CD4-positive, alpha-beta memory T cell (primary cell): ENCODE data around the gene MYB. TPM values are rescaled to one million over a fixed set of nuclear protein-coding genes. Genes with fewer than 3 reads are reported as not detected.

Experiments
- CTCF ChIA-PET: fragments of 350-600 bp; sonication (Branson Sonifier 250); formaldehyde crosslinking; loops from one replicate; lab custom pipeline; 2021; ENCODE audit warnings: inconsistent platforms; ENCODE audit not compliant: partially characterized antibody; lab: Charles Lee
- POLR2A ChIA-PET: fragments of 350-600 bp; sonication (Branson Sonifier 250); formaldehyde crosslinking; loops from one replicate; lab custom pipeline; 2021; ENCODE audit not compliant: partially characterized antibody; lab: Charles Lee
- DNase-seq, 5 donors: peaks; one replicate each; pipeline versions ENCODE4 v3.0.0 to v3.0.0-alpha.2; 2020 to 2022; ENCODE audit warnings: mixed read lengths in 1 of 5
- H3K27ac ChIP-seq: one replicate; pipeline ENCODE4 v1.7.0; 2013; ENCODE audit warnings: low read depth, low read length
- H3K27me3 ChIP-seq: 2 replicates; pipeline ENCODE4 v1.7.0; 2013; ENCODE audit warnings: mild to moderate bottlenecking, low read length, moderate library complexity; ENCODE audit not compliant: insufficient read depth
- H3K36me3 ChIP-seq: 2 replicates; pipeline ENCODE4 v1.7.0; 2013; ENCODE audit warnings: mild to moderate bottlenecking, low read length, moderate library complexity; ENCODE audit not compliant: insufficient read depth
- H3K4me1 ChIP-seq: 2 replicates; pipeline ENCODE4 v1.7.0; 2013; ENCODE audit warnings: mild to moderate bottlenecking, low read length, moderate library complexity; ENCODE audit not compliant: insufficient read depth
- H3K4me3 ChIP-seq, 2 donors: one replicate each; pipeline ENCODE4 v1.7.0; 2013; ENCODE audit warnings: low read length in 2 of 2, mild to moderate bottlenecking in 1 of 2
- H3K9me3 ChIP-seq, 2 donors: one replicate each; pipeline ENCODE4 v1.7.0; 2013; ENCODE audit warnings: low read length in 2 of 2, control low read depth in 1 of 2; ENCODE audit not compliant: control insufficient read depth in 1 of 2
- H3K27ac Mint-ChIP-seq, 7 donors: one replicate each; pipeline ENCODE4 v1.8.0; 2020 to 2021; ENCODE audit warnings: mixed read lengths in 7 of 7, mild to moderate bottlenecking in 6 of 7, inconsistent platforms in 3 of 7, moderate library complexity in 3 of 7
- H3K27me3 Mint-ChIP-seq, 2 donors: one replicate each; pipeline ENCODE4 v1.8.0; 2020 to 2021; ENCODE audit warnings: mixed read lengths in 2 of 2
- H3K36me3 Mint-ChIP-seq, 2 donors: one replicate each; pipeline ENCODE4 v1.8.0; 2020 to 2021; ENCODE audit warnings: mixed read lengths in 2 of 2, inconsistent platforms in 1 of 2, mild to moderate bottlenecking in 1 of 2
- H3K4me1 Mint-ChIP-seq, 4 donors: one replicate each; pipeline ENCODE4 v1.8.0; 2020 to 2021; ENCODE audit warnings: mixed read lengths in 4 of 4, mild to moderate bottlenecking in 1 of 4
- H3K4me3 Mint-ChIP-seq, 8 donors: one replicate each; pipeline ENCODE4 v1.8.0; 2020 to 2021; ENCODE audit warnings: mixed read lengths in 8 of 8, mild to moderate bottlenecking in 7 of 8, moderate library complexity in 6 of 8, inconsistent platforms in 3 of 8
- H3K9me3 Mint-ChIP-seq, 8 donors: one replicate each; pipeline ENCODE4 v1.8.0; 2020 to 2021; ENCODE audit warnings: mixed read lengths in 8 of 8, mild to moderate bottlenecking in 5 of 8, inconsistent platforms in 3 of 8, moderate library complexity in 1 of 8
- intact Hi-C: fragments of 100-400 bp; cut with micrococcal nuclease; formaldehyde crosslinking; loops from one replicate; pipeline ENCODE4 v1.15.1; 2023
- polyA plus RNA-seq, 2 donors: library from polyadenylated mRNA; unstranded; fragments of 300-500 nt; fragmentation: Illumina TruSeq; gene quantifications; one replicate each; pipeline ENCODE4 v1.2.3, GENCODE V29; 2021
- total RNA-seq, 2 experiments: library from RNA; stranded (reverse); gene quantifications; one replicate each; pipeline ENCODE4 v1.2.3, GENCODE V29; 2021

Gene MYB
- total and polyA plus RNA-seq, 4 experiments from 2014 or later: 0.31 to 4.7 (median 2.1) TPM

- no peaks in the 10 kb centered on the region for H3K9me3 ChIP-seq
- POLR2A ChIA-PET: no interaction called here
- no peaks in the 10 kb centered on the region for H3K36me3 Mint-ChIP-seq
- H3K27ac Mint-ChIP-seq: no peak overlapping the region
- H3K4me3 Mint-ChIP-seq: no peak overlapping the region
- H3K4me1 ChIP-seq: peaks cover 9% of the 10 kb centered on the region
- CTCF ChIA-PET: no interaction called here
- intact Hi-C loops: no loop called here
- H3K27ac ChIP-seq: no peak overlapping the region
- no peaks in the 10 kb centered on the region for H3K36me3 ChIP-seq
- H3K27me3 ChIP-seq: no peaks in the 10 kb centered on the region
- H3K4me3 ChIP-seq: no peak overlapping the region
- DNase-seq: no peak
- peaks cover 0 to 14% (median 6%) of the 10 kb centered on the region in 4 donors for H3K4me1 Mint-ChIP-seq
- H3K9me3 Mint-ChIP-seq: no peaks in the 10 kb centered on the region
- H3K27me3 Mint-ChIP-seq: no peaks in the 10 kb centered on the region
These were observed 50.3 kb downstream of the MYB start for GRCh38 chr6:135231469-135231844.

GRCh38 chr6:135233686-135234491, 52.8 kb downstream of the MYB start:
- Mint-ChIP-seq H3K27me3 (no peaks in the 10 kb centered on the region), H3K27ac (no peak overlapping the region), H3K4me1 (peaks cover 0 to 9% (median 6%) of the 10 kb centered on the region in 4 donors), H3K36me3 (no peaks in the 10 kb centered on the region), H3K9me3 (no peaks in the 10 kb centered on the region), H3K4me3 (no peak overlapping the region)
- Histone ChIP-seq H3K9me3 (no peaks in the 10 kb centered on the region), H3K27ac (no peak overlapping the region), H3K4me3 (no peak overlapping the region), H3K36me3 (no peaks in the 10 kb centered on the region), H3K4me1 (peaks cover 16% of the 10 kb centered on the region), H3K27me3 (no peaks in the 10 kb centered on the region)
- DNase-seq: no peak
- intact Hi-C loops: no loop called here
- POLR2A ChIA-PET: no interaction called here
- CTCF ChIA-PET: no interaction called here

- Mint-ChIP-seq H3K4me1 (peaks cover 0 to 9% (median 6%) of the 10 kb centered on the region in 4 donors), H3K36me3 (no peaks in the 10 kb centered on the region), H3K9me3 (peaks cover 0 to 2% (median 0%) of the 10 kb centered on the region in 8 donors), H3K27ac (no peak overlapping the region), H3K27me3 (no peaks in the 10 kb centered on the region), H3K4me3 (no peak overlapping the region)
- intact Hi-C loops: no loop called here
- no peaks in the 10 kb centered on the region for H3K9me3 ChIP-seq
- DNase-seq: no peak
- H3K4me1 ChIP-seq: peaks cover 16% of the 10 kb centered on the region
- CTCF ChIA-PET: no interaction called here
- POLR2A ChIA-PET: no interaction called here
- H3K27ac ChIP-seq: no peak overlapping the region
- H3K4me3 ChIP-seq: no peak overlapping the region
- H3K27me3 ChIP-seq: no peaks in the 10 kb centered on the region
- H3K36me3 ChIP-seq: no peaks in the 10 kb centered on the region
These were observed 53.3 kb downstream of the MYB start for GRCh38 chr6:135234492-135234780.

- no peak for DNase-seq
- no peak overlapping the region for H3K27ac ChIP-seq
- no peaks in the 10 kb centered on the region for H3K9me3 ChIP-seq
- intact Hi-C loops: no loop called here
- H3K27me3 ChIP-seq: no peaks in the 10 kb centered on the region
- H3K36me3 Mint-ChIP-seq: no peaks in the 10 kb centered on the region
- ChIA-PET POLR2A (no interaction called here), CTCF (interaction anchor here (1.1 kb wide), 1 partner anchor 26 kb away, joined by 3 read pairs; no protein-coding TSS in a partner anchor)
- H3K4me1 ChIP-seq: peaks cover 16% of the 10 kb centered on the region
- H3K27ac Mint-ChIP-seq: no peak overlapping the region
- peaks cover 0 to 9% (median 6%) of the 10 kb centered on the region in 4 donors for H3K4me1 Mint-ChIP-seq
- no peaks in the 10 kb centered on the region for H3K27me3 Mint-ChIP-seq
- H3K4me3 Mint-ChIP-seq: no peak overlapping the region
- no peak overlapping the region for H3K4me3 ChIP-seq
- no peaks in the 10 kb centered on the region for H3K36me3 ChIP-seq
- H3K9me3 Mint-ChIP-seq: peaks cover 0 to 2% (median 0%) of the 10 kb centered on the region in 8 donors
These were observed 54.6 kb downstream of the MYB start for GRCh38 chr6:135235716-135236115.

- Histone ChIP-seq H3K27me3 (no peaks in the 10 kb centered on the region), H3K27ac (no peak overlapping the region), H3K4me1 (peaks cover 14% of the 10 kb centered on the region), H3K9me3 (no peaks in the 10 kb centered on the region), H3K36me3 (no peaks in the 10 kb centered on the region), H3K4me3 (no peak overlapping the region)
- no peak for DNase-seq
- H3K9me3 Mint-ChIP-seq: peaks cover 0 to 2% (median 0%) of the 10 kb centered on the region in 8 donors
- H3K4me3 Mint-ChIP-seq: no peak overlapping the region
- H3K4me1 Mint-ChIP-seq: peaks cover 0 to 7% (median 6%) of the 10 kb centered on the region in 4 donors
- intact Hi-C loops: no loop called here
- H3K36me3 Mint-ChIP-seq: no peaks in the 10 kb centered on the region
- no peaks in the 10 kb centered on the region for H3K27me3 Mint-ChIP-seq
- H3K27ac Mint-ChIP-seq: peak overlapping the region in 2 of 7 donors; percentile 24 to 87
- ChIA-PET POLR2A (no interaction called here), CTCF (no interaction called here)
These were observed 55.2 kb downstream of the MYB start for GRCh38 chr6:135236319-135236718.

GRCh38 chr6:135236732-135237131, 55.6 kb downstream of the MYB start:
- H3K4me1 Mint-ChIP-seq: peaks cover 0 to 6% (median 5%) of the 10 kb centered on the region in 4 donors
- H3K4me1 ChIP-seq: peaks cover 10% of the 10 kb centered on the region
- no peaks in the 10 kb centered on the region for H3K27me3 Mint-ChIP-seq
- no peaks in the 10 kb centered on the region for H3K9me3 ChIP-seq
- no peak overlapping the region for H3K27ac ChIP-seq
- H3K27me3 ChIP-seq: no peaks in the 10 kb centered on the region
- H3K4me3 Mint-ChIP-seq: no peak overlapping the region
- no peaks in the 10 kb centered on the region for H3K36me3 ChIP-seq
- H3K9me3 Mint-ChIP-seq: peaks cover 0 to 2% (median 0%) of the 10 kb centered on the region in 8 donors
- ChIA-PET POLR2A (no interaction called here), CTCF (no interaction called here)
- H3K27ac Mint-ChIP-seq: peak overlapping the region in 1 of 7 donors; percentile 87
- DNase-seq: no peak
- H3K4me3 ChIP-seq: no peak overlapping the region
- intact Hi-C loops: no loop called here
- H3K36me3 Mint-ChIP-seq: no peaks in the 10 kb centered on the region

- Mint-ChIP-seq H3K36me3 (no peaks in the 10 kb centered on the region), H3K27me3 (no peaks in the 10 kb centered on the region), H3K9me3 (peaks cover 0 to 2% (median 0%) of the 10 kb centered on the region in 8 donors), H3K4me3 (no peak overlapping the region), H3K27ac (no peak overlapping the region), H3K4me1 (peaks cover 0 to 6% (median 5%) of the 10 kb centered on the region in 4 donors)
- Histone ChIP-seq H3K27me3 (no peaks in the 10 kb centered on the region), H3K4me1 (peaks cover 9% of the 10 kb centered on the region), H3K36me3 (no peaks in the 10 kb centered on the region), H3K4me3 (no peak overlapping the region), H3K27ac (no peak overlapping the region), H3K9me3 (no peaks in the 10 kb centered on the region)
- intact Hi-C loops: no loop called here
- ChIA-PET CTCF (interaction anchor here (0.9 kb wide), 1 partner anchor 13 kb away, joined by 4 read pairs; no protein-coding TSS in a partner anchor), POLR2A (no interaction called here)
- DNase-seq: no peak
These were observed 59.6 kb downstream of the MYB start for GRCh38 chr6:135240711-135241110.
